DND-41 (cell line): ENCODE measurements around the gene COQ6.

Experiments used
- CTCF ChIP-seq: IDR thresholded peaks from 2 replicates; pipeline ENCODE4 v1.5.1; 2012; ENCODE audit warnings: borderline replicate concordance, low read length, moderate library complexity, mild to moderate bottlenecking; ENCODE audit not compliant: poor library complexity, severe bottlenecking; ENCODE audit errors: extremely low read depth
- EZH2 ChIP-seq: IDR thresholded peaks from 3 replicates; pipeline ENCODE4 v1.6.1; 2012; ENCODE audit warnings: borderline replicate concordance, low read depth, mild to moderate bottlenecking, moderate library complexity, low read length, inconsistent platforms; ENCODE audit not compliant: severe bottlenecking

- TF ChIP-seq CTCF (no peak), EZH2 (no peak)
These were observed 38.0 kb downstream of the COQ6 start for GRCh38 chr14:73988065-73988464.
